ENCODE results near the gene TCEANC2. TPM values are rescaled to one million over a fixed set of nuclear protein-coding genes. Genes with fewer than 3 reads are reported as not detected.

The TCEANC2 gene
- polyA plus RNA-seq, 1 of the 3 experiments (the other 2 are of a cell fraction): 4.7 TPM

DNA sequence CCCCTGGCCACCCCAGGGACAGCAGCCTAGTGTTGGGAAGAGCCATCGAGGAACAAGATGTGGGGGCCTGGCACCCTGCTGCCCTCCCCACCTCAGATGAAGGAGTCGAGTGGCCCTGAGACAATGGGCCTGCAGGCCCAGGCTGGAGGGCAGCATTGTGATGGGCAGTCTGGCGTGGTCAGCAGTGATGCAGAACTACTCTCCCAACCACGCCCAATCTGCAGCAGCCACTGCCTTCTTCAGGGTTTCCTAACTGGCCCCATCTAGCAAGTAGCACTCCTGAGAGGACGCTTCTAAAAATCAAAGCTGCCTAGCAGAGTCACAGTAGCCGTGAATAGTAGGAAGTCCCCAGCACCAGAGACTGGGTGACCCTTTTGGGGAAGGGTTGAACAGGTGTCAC is 80.9 kb downstream of the TCEANC2 start:
- TF ChIP-seq MEF2A (IDR thresholded peaks at IDR 0.05; ENCODE audit: borderline replicate concordance, low read depth): no peak
- Histone ChIP-seq H4K20me1 (ENCODE audit: insufficient read depth) (no peaks in the 10 kb centered on the region), H3F3A (replicated peaks; ENCODE audit: insufficient read depth) (no peaks in the 10 kb centered on the region), H3K79me2 (ENCODE audit: insufficient read depth) (no peaks in the 10 kb centered on the region), H3K4me2 (no peak overlapping the region), H3K27me3 (ENCODE audit: insufficient read depth) (no peaks in the 10 kb centered on the region), H3K9me2 (no peaks in the 10 kb centered on the region), H3K9me3 (no peaks in the 10 kb centered on the region), H3K36me3 (replicated peaks in 1 of 2; ENCODE audit: control insufficient read depth in 1 of 2, insufficient read depth in 2 of 2, low read length in 1 of 2) (no peaks in the 10 kb centered on the region), H3K4me1 (ENCODE audit: control insufficient read depth in 1 of 2, insufficient read depth in 2 of 2, low read depth in 1 of 2, low read length in 1 of 2) (peaks cover 0 to 28% of the 10 kb centered on the region in 2 experiments; a peak in 2 of 4 replicates), H2AFZ (ENCODE audit: low read depth) (no peak overlapping the region), H3K27ac (ENCODE audit: low read depth in 2 of 2, low read length in 1 of 2) (no peak overlapping the region), H3K4me3 (ENCODE audit: low read depth in 2 of 2, low read length in 1 of 2) (no peak overlapping the region), H3K9ac (no peak overlapping the region)
- no peak for DNase-seq
- WGBS (ENCODE audit: low lambda C conversion rate): 87% methylated on average over 5 of the region's 6 CpGs
- CTCF ChIA-PET: interaction anchor here (0.6 to 1.0 kb wide), 2 partner anchors 10 to 60 kb away, joined by 3 read pairs; no protein-coding TSS in a partner anchor
- POLR2A ChIA-PET: no interaction called here

DNA sequence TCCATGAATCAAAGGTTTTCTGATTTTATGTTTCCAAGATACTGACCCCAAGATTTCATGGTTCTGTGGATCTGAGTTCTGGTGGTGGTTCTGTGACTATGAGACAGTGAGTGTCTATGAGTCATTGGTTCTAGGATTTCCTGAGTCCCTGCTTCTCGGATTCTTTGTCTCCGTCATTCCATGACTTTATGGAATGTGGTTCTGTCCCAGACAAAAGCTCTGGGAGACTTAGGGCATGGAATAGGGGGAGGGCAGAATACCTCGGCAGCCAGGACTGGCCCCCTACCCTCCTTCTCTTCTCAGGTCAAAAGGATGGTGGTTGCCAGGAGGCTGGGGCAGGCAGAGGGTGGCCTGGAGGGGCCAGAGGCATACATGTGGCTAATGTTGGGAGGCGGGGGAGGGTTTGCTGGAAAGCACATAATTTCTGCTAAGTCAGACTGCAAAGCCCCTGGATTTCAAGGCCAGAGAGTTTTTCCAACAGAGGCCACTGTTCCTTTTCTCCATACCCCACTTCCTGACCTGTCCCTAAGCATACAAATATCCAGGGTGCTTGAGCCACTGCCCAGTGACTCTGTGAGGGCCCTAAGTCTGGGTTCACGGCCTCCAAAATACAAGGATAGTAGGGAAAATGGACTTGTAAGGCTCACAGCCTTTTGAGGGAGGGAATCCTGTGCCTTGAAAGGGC is 82.2 kb downstream of the TCEANC2 start:
- Histone ChIP-seq H3K36me3 (replicated peaks in 1 of 2; ENCODE audit: control insufficient read depth in 1 of 2, insufficient read depth in 2 of 2, low read length in 1 of 2) (no peaks in the 10 kb centered on the region), H3K4me3 (ENCODE audit: low read depth in 2 of 2, low read length in 1 of 2) (no peak overlapping the region), H3K9ac (no peak overlapping the region), H3K4me2 (no peak overlapping the region), H3K79me2 (ENCODE audit: insufficient read depth) (no peaks in the 10 kb centered on the region), H4K20me1 (ENCODE audit: insufficient read depth) (no peaks in the 10 kb centered on the region), H3K27me3 (ENCODE audit: insufficient read depth) (no peaks in the 10 kb centered on the region), H3K4me1 (ENCODE audit: control insufficient read depth in 1 of 2, insufficient read depth in 2 of 2, low read depth in 1 of 2, low read length in 1 of 2) (peaks cover 0 to 28% of the 10 kb centered on the region in 2 experiments; a peak in 2 of 4 replicates), H3F3A (replicated peaks; ENCODE audit: insufficient read depth) (no peaks in the 10 kb centered on the region), H3K27ac (ENCODE audit: low read depth in 2 of 2, low read length in 1 of 2) (no peak overlapping the region), H2AFZ (ENCODE audit: low read depth) (peak overlapping the region; percentile 12), H3K9me2 (no peaks in the 10 kb centered on the region), H3K9me3 (no peaks in the 10 kb centered on the region)
- TF ChIP-seq TCF12 (IDR thresholded peaks at IDR 0.05) (no peak), MXI1 (IDR thresholded peaks at IDR 0.05; ENCODE audit: low read depth, low read length) (no peak), PBX3 (IDR thresholded peaks at IDR 0.05) (no peak), ELF1 (IDR thresholded peaks at IDR 0.05) (no peak), YY1 (IDR thresholded peaks at IDR 0.05; ENCODE audit: low read depth) (no peak), FOXM1 (IDR thresholded peaks at IDR 0.05; ENCODE audit: low read depth) (no peak), SIN3A (IDR thresholded peaks at IDR 0.05; ENCODE audit: borderline replicate concordance, low read depth, low read length) (no peak), EZH2phosphoT487 (IDR thresholded peaks at IDR 0.05; ENCODE audit: borderline replicate concordance, low read depth) (no peak), JUND (IDR thresholded peaks at IDR 0.05) (no peak), FOXJ3 (CRISPR knock-in tag; IDR thresholded peaks at IDR 0.05) (no peak)
- TF ChIP-seq, protein P1, sequence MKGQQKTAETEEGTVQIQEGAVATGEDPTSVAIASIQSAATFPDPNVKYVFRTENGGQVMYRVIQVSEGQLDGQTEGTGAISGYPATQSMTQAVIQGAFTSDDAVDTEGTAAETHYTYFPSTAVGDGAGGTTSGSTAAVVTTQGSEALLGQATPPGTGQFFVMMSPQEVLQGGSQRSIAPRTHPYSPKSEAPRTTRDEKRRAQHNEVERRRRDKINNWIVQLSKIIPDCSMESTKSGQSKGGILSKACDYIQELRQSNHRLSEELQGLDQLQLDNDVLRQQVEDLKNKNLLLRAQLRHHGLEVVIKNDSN (IDR thresholded peaks at IDR 0.05; ENCODE audit: borderline replicate concordance, low read depth): no peak
- TF ChIP-seq, protein P2, sequence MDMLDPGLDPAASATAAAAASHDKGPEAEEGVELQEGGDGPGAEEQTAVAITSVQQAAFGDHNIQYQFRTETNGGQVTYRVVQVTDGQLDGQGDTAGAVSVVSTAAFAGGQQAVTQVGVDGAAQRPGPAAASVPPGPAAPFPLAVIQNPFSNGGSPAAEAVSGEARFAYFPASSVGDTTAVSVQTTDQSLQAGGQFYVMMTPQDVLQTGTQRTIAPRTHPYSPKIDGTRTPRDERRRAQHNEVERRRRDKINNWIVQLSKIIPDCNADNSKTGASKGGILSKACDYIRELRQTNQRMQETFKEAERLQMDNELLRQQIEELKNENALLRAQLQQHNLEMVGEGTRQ (IDR thresholded peaks at IDR 0.05; ENCODE audit: borderline replicate concordance, low read depth, low read length): no peak
- CTCF ChIA-PET: interaction anchor here (2.5 to 5.8 kb wide), 2 partner anchors 12 to 354 kb away, joined by 8 to 37 read pairs; no protein-coding TSS in a partner anchor
- POLR2A ChIA-PET: no interaction called here
- 48% methylated on average over 4 of the region's 5 CpGs for WGBS (ENCODE audit: low lambda C conversion rate)
- DNase-seq: no peak

Measured in SK-N-SH (cell line).